Measurements from ENCODE around the gene DALRD3. TPM values are rescaled to one million over a fixed set of nuclear protein-coding genes. Genes with fewer than 3 reads are reported as not detected.

The DALRD3 gene
- total RNA-seq, 1 donor from 2014 or later = 35.4 TPM

- TF ChIP-seq CTCF (IDR thresholded peaks at IDR 0.05) = no peak
- no peak for TF ChIP-seq POLR2A (IDR thresholded peaks at IDR 0.05)
- DNase-seq (ENCODE audit: extremely low spot score in 2 of 2) = peak in 1 of 2 donors; percentile 88
- no peaks in the 10 kb centered on the region for H3K9me3 ChIP-seq
- H3K36me3 ChIP-seq = peaks cover 0 to 33% of the 10 kb centered on the region in 2 donors
- no peaks in the 10 kb centered on the region for H3K27me3 ChIP-seq
- peaks cover 45% of the 10 kb centered on the region for H3K4me1 ChIP-seq
- peak overlapping the region; percentile 95 to 99 for H3K4me3 ChIP-seq
- intact Hi-C loops (cut with DNase I) = no loop called here
- peak overlapping the region; percentile 99 for H3K27ac ChIP-seq
Measured at GRCh38 chr3:49022688-49023171, 4.3 kb upstream of the DALRD3 start.

GRCh38 chr3:49021813-49022687 lies 3.7 kb upstream of the DALRD3 start, which contains the start of gene NDUFAF3:
TSS of gene NDUFAF3 (plus strand) at chr3:49022121. CDS start at chr3:49022145, 24 bp downstream.
- Histone ChIP-seq H3K27me3 (no peaks in the 10 kb centered on the region), H3K4me1 (peaks cover 52% of the 10 kb centered on the region), H3K36me3 (peaks cover 0 to 33% of the 10 kb centered on the region in 2 donors), H3K4me3 (peak within 1 kb of the TSS; percentile 95 to 99), H3K27ac (peak within 1 kb of the TSS; percentile 99), H3K9me3 (no peaks in the 10 kb centered on the region)
- intact Hi-C loops (cut with DNase I) = no loop called here
- peak in 1 of 2 donors; percentile 96 for DNase-seq (ENCODE audit: extremely low spot score in 2 of 2)
- TF ChIP-seq CTCF (IDR thresholded peaks at IDR 0.05) (peak; percentile 78 to 99 (median 98)), POLR2AphosphoS5 (IDR thresholded peaks at IDR 0.05; ENCODE audit: insufficient read depth in 1 of 2, low read depth in 1 of 2) (peak in 1 of 2 donors; percentile 78), POLR2A (IDR thresholded peaks at IDR 0.05) (peak in 1 of 2 donors; percentile 59)

- peak; percentile 97 to 98 for DNase-seq (ENCODE audit: extremely low spot score in 2 of 2)
- peaks cover 57% of the 10 kb centered on the region for H3K4me1 ChIP-seq
Measured at GRCh38 chr3:49021213-49021812, 2.9 kb upstream of the DALRD3 start.

GRCh38 chr3:49020330-49021212 lies 2.2 kb upstream of the DALRD3 start:
- H3K27ac ChIP-seq = peak overlapping the region; percentile 99
- no peaks in the 10 kb centered on the region for H3K9me3 ChIP-seq
- peak overlapping the region; percentile 95 to 99 for H3K4me3 ChIP-seq
- H3K4me1 ChIP-seq = peaks cover 54% of the 10 kb centered on the region
- H3K27me3 ChIP-seq = no peaks in the 10 kb centered on the region
- no peak for DNase-seq (ENCODE audit: extremely low spot score in 2 of 2)
- TF ChIP-seq CTCF (IDR thresholded peaks at IDR 0.05) = no peak
- TF ChIP-seq POLR2A (IDR thresholded peaks at IDR 0.05) = no peak
- no peak for TF ChIP-seq POLR2AphosphoS5 (IDR thresholded peaks at IDR 0.05; ENCODE audit: insufficient read depth in 1 of 2, low read depth in 1 of 2)
- intact Hi-C loops (cut with DNase I) = no loop called here
- peaks cover 0 to 34% of the 10 kb centered on the region in 2 donors for H3K36me3 ChIP-seq

More at GRCh38 chr3:49021213-49021812, 2.9 kb upstream of the DALRD3 start:
- Histone ChIP-seq H3K36me3 (peaks cover 0 to 35% of the 10 kb centered on the region in 2 donors), H3K27me3 (no peaks in the 10 kb centered on the region), H3K27ac (peak overlapping the region; percentile 99), H3K4me3 (peak overlapping the region; percentile 95 to 99), H3K9me3 (no peaks in the 10 kb centered on the region)
- intact Hi-C loops (cut with DNase I) = no loop called here
- TF ChIP-seq POLR2AphosphoS5 (IDR thresholded peaks at IDR 0.05; ENCODE audit: insufficient read depth in 1 of 2, low read depth in 1 of 2) (peak; percentile 95 to 96), CTCF (IDR thresholded peaks at IDR 0.05) (no peak), POLR2A (IDR thresholded peaks at IDR 0.05) (peak; percentile 96 to 97)

All from vagina (tissue), 2 donors.